Epithelial cell of prostate (primary cell): ENCODE results near the gene KSR2.

Experiments used
- DNase-seq: peaks from one replicate; pipeline ENCODE4 v3.0.0-alpha.2; 2011; ENCODE audit warnings: low read depth, low spot score
- H3K27ac ChIP-seq: fragments of 450-650 bp; 2 replicates; pipeline ENCODE4 v1.5.1; 2017; ENCODE audit warnings: mild to moderate bottlenecking

The KSR2 gene

GRCh38 chr12:117563706-117564105 is 405.1 kb downstream of the KSR2 start:
- H3K27ac ChIP-seq = no peak overlapping the region
- DNase-seq = no peak

- no peak overlapping the region for H3K27ac ChIP-seq
- no peak for DNase-seq
These were observed 405.8 kb downstream of the KSR2 start for GRCh38 chr12:117563007-117563406.

- H3K27ac ChIP-seq = no peak overlapping the region
These were observed 406.8 kb downstream of the KSR2 start for GRCh38 chr12:117561990-117562389.

GRCh38 chr12:117559978-117560377 is 408.8 kb downstream of the KSR2 start:
- DNase-seq = no peak
- no peak overlapping the region for H3K27ac ChIP-seq

More at GRCh38 chr12:117561990-117562389, 406.8 kb downstream of the KSR2 start:
- DNase-seq = no peak

GRCh38 chr12:117555889-117556288 is 412.9 kb downstream of the KSR2 start:
- DNase-seq = no peak
- no peak overlapping the region for H3K27ac ChIP-seq

GRCh38 chr12:117552971-117553370 is 415.8 kb downstream of the KSR2 start:
- DNase-seq = no peak
- no peak overlapping the region for H3K27ac ChIP-seq

GRCh38 chr12:117551665-117552064 is 417.1 kb downstream of the KSR2 start:
- no peak overlapping the region for H3K27ac ChIP-seq
- no peak for DNase-seq

DNA sequence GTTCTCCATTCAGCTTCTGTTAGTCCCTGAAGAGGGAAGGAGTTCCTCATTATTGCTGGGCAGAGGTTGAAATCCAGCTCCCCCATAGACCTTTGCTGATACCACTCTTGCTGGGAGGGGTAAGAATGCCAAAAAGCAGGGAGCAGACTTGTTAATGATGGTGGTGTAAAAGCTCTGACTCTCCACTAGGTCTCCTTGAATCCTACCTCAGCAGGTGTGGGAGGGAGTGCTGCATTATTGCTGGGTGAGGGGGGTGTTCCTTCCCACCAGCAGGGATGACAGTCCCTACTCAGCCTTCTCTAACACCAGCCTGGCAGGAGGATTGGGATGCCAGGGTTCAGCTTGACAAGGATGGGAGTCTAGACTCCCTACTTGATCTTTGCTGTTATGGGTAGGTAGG is 421.6 kb downstream of the KSR2 start:
- DNase-seq = no peak
- H3K27ac ChIP-seq = no peak overlapping the region

- DNase-seq = no peak
- H3K27ac ChIP-seq = no peak overlapping the region
These were observed 423.6 kb downstream of the KSR2 start for GRCh38 chr12:117545216-117545615.

DNA sequence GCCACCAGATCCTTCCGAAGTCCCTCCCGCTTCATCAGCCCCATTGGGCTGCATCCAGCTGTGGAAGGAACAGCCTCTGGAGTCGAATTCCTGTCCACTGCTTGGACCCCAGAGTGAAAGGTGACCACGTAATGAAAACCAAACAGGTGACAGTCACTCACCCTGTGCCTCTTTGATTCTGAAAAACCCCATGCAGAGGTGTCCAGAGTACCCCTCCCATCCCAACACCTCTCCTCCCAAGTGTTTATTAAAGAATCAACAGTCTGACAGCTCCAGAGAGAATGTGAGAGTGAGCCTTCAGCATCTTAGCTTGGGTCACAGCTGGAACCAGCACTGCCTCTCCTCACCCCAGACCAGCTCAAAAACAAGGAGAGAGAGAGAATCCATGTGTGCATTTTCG is 428.8 kb downstream of the KSR2 start:
- DNase-seq = no peak
- H3K27ac ChIP-seq = no peak overlapping the region

DNA sequence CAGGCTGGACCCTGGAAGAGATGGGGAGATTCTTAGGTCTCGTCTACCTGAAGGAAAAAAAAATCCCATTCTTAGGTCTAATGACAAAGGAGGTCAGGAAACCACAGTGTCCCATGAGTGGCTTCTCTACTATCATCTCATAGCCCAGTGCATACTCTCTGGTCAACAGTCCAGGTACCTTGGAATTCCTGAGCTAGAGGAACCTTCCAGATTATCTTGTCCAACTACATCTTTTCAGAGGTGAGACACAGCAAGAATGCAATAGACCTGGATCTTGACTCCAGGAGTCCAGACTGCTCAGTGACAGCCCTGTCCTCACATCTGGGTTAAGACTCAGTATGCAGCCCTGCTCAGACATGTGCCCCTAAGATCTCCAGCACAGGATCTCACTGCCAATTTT is 429.9 kb downstream of the KSR2 start:
- no peak overlapping the region for H3K27ac ChIP-seq
- DNase-seq = no peak

DNA sequence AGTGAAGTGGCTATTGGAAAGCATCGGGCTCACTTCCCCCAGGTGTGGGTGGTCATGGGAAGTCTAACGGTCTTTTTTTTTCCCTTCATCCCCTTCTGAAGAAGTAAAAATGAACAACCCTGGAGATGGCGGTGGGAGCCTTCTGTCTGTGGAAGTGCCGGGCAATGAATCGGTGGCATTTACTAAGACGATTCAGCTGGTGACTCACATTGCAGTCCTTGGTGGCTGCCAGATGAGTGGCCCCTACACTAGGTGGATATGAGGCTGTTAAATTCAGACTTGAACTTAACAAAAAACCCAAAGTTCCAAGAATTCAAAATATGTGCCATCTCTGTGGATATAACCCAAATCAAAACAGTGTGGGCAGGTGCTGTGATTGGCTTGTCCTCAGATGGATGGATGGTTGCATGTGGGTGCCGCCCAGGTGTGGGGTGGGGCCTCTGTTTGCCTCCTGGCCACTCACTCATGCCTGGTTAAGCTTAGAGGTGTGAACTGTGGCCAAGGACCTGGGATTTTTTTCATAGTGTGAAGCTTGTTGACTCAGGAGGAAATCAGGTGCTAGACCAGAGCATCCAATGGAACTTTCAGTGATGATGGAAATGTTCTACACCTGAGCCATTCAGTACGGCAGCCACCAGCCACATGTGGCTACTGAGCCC is 430.6 kb downstream of the KSR2 start:
- DNase-seq = no peak
- no peak overlapping the region for H3K27ac ChIP-seq

GRCh38 chr12:117533687-117534086 is 435.1 kb downstream of the KSR2 start:
- no peak overlapping the region for H3K27ac ChIP-seq
- no peak for DNase-seq

DNA sequence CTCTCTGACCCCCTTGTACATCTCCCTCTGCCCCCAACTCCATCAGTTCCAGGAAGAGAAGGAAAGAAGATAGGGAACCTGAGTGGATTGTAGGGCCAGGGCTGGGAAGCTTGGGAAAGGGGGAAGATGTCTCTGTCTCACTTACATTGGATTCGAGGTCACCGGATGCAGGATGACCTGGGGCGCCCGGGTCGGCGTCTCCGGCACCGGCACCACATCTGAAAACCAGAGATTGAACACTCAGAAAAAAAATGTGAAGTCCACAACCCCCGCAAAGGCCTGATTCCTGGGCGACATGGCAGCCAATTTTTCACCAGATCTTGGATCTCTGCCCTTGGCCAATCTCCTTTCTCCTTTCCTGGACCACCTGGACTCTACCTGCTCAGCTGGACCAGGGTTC is 438.0 kb downstream of the KSR2 start:
- no peak overlapping the region for H3K27ac ChIP-seq
- no peak for DNase-seq

DNA sequence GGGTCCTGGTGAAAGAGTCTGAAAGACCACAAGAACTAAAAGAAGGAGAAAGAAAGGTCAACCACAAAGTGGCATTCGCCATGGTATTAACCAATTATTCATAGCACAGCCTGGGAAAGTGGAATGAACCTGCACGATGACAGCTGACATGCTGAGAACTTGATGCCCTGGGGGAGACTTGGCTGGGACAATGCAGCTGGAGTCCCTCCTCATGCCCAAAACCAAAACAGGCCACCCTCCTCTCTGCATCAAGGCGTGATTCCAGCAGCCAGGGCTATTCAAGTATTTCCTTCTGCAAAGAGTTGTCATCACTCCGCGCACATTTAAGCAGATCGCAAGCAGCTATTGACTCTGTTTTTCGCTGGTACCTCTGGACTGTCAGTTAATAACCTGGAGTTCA is 440.3 kb downstream of the KSR2 start:
- no peak overlapping the region for H3K27ac ChIP-seq
- no peak for DNase-seq

GRCh38 chr12:117527479-117527855 is 441.3 kb downstream of the KSR2 start:
- DNase-seq = no peak
- H3K27ac ChIP-seq = no peak overlapping the region

- no peak for DNase-seq
- H3K27ac ChIP-seq = no peak overlapping the region
These were observed 441.9 kb downstream of the KSR2 start for GRCh38 chr12:117526757-117527478.

DNA sequence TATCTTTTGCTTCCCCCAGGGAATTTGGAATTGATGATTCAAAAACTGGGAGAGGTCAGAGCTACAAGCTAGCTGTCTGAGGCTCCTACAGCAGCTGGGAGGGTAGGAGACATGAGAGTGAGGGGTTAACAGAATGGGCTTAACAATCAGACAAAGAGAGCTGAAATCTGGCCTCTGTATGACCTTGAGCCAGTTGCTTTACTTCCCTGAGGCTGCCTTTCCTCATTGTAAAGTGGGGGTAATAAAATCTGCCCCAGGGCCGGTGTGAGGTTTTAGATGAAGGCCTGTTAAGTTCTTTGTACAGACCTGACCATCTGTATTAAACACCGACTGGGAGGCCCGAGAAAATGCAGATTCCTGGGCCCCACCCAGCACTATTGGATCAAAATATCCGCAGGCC is 443.0 kb downstream of the KSR2 start:
- DNase-seq = no peak
- H3K27ac ChIP-seq = no peak overlapping the region

GRCh38 chr12:117524806-117525205 is 444.0 kb downstream of the KSR2 start:
- H3K27ac ChIP-seq = no peak overlapping the region
- no peak for DNase-seq

- DNase-seq = no peak
- no peak overlapping the region for H3K27ac ChIP-seq
These were observed 444.8 kb downstream of the KSR2 start for GRCh38 chr12:117523971-117524370.

DNA sequence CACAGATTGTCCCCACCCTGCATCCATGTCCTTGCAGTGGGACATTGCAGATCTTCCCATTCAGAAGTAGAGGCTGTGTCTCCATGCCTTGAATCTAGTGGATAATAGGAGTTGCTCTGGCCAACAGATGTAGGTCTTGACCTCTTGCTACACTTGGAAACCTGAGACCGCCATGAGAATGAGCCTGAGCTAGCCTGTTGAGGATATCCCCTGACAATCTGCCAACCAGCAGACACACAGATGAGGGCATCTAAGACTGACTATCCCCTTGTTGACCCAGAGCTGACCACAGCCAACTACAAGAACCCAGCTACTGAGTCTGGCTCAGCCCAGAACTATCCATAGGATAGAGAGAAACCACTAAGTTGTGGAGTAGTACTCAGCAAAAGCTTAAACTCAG is 446.2 kb downstream of the KSR2 start:
- no peak for DNase-seq
- no peak overlapping the region for H3K27ac ChIP-seq

GRCh38 chr12:117521867-117522266 is 446.9 kb downstream of the KSR2 start:
- no peak for DNase-seq
- no peak overlapping the region for H3K27ac ChIP-seq
